Colonic mucosa (tissue), 4 donors: ENCODE data around the gene BRSK2. TPM values are rescaled to one million over a fixed set of nuclear protein-coding genes. Genes with fewer than 3 reads are reported as not detected.

Source experiments
- DNase-seq: peaks from one replicate; pipeline ENCODE4 v3.0.0-alpha.2; 2020
- H3K27ac ChIP-seq: fragments of 200-600 bp; one replicate; pipeline ENCODE4 v1.8.0; 2021
- H3K27me3 ChIP-seq: fragments of 200-600 bp; one replicate; pipeline ENCODE4 v1.8.0; 2021
- H3K36me3 ChIP-seq: fragments of 200-600 bp; one replicate; pipeline ENCODE4 v1.8.0; 2021
- H3K4me1 ChIP-seq: fragments of 200-600 bp; one replicate; pipeline ENCODE4 v1.8.0; 2021; ENCODE audit warnings: mild to moderate bottlenecking
- H3K4me3 ChIP-seq: fragments of 200-600 bp; one replicate; pipeline ENCODE4 v1.8.0; 2021
- H3K9ac ChIP-seq, 2 donors: one replicate each; pipeline ENCODE4 v1.7.0; 2013; ENCODE audit warnings: control low read depth in 2 of 2, low read depth in 2 of 2, low read length in 2 of 2
- H3K9me3 ChIP-seq: fragments of 200-600 bp; one replicate; pipeline ENCODE4 v1.8.0; 2021
- CTCF ChIP-seq: fragments of 200-600 bp; IDR thresholded peaks from one replicate; pipeline ENCODE4 v1.8.0; 2022; ENCODE audit warnings: antibody characterized with exemption, mild to moderate bottlenecking
- intact Hi-C: fragments of 100-400 bp; cut with DNase I; formaldehyde crosslinking; loops from one replicate; pipeline ENCODE4 v1.14.1; 2022
- total RNA-seq, 2 donors: library from RNA; stranded (reverse); fragmentation: NEBNext Ultra II Directional in 1 of 2; extraction: Animal tissue kit (Norgen Biotek cat#: 25700) in 1 of 2; gene quantifications; one replicate each; pipeline ENCODE4 v1.2.1, GENCODE V29; 2021
- donor health status: healthy.
- donor health status: DM: no; HTN: no; CAD: no.
- donor health status: DM: no; HTN: no; CAD: no.

Gene BRSK2
- total RNA-seq, 2 donors from 2014 or later: 0.52 to 1.2 TPM

GRCh38 chr11:1461826-1462697, 72.3 kb downstream of the BRSK2 start:
- Histone ChIP-seq H3K4me1 (no peaks in the 10 kb centered on the region), H3K36me3 (no peaks in the 10 kb centered on the region), H3K9ac (no peak overlapping the region), H3K9me3 (no peaks in the 10 kb centered on the region), H3K4me3 (no peak overlapping the region), H3K27ac (no peak overlapping the region), H3K27me3 (peaks cover 10% of the 10 kb centered on the region)
- no peak for DNase-seq
- intact Hi-C loops: no loop called here
- TF ChIP-seq CTCF: no peak

GRCh38 chr11:1462698-1462975, 72.9 kb downstream of the BRSK2 start:
- H3K27ac ChIP-seq: no peak overlapping the region
- no peak for DNase-seq
- H3K27me3 ChIP-seq: peaks cover 10% of the 10 kb centered on the region
- no peaks in the 10 kb centered on the region for H3K36me3 ChIP-seq
- no peak overlapping the region for H3K9ac ChIP-seq
- no peak overlapping the region for H3K4me3 ChIP-seq
- no peaks in the 10 kb centered on the region for H3K4me1 ChIP-seq
- intact Hi-C loops: no loop called here
- no peaks in the 10 kb centered on the region for H3K9me3 ChIP-seq
- no peak for TF ChIP-seq CTCF

- Histone ChIP-seq H3K27ac (no peak overlapping the region), H3K36me3 (no peaks in the 10 kb centered on the region), H3K9me3 (no peaks in the 10 kb centered on the region), H3K4me1 (no peaks in the 10 kb centered on the region), H3K27me3 (peaks cover 10% of the 10 kb centered on the region), H3K4me3 (no peak overlapping the region), H3K9ac (no peak overlapping the region)
- intact Hi-C loops: no loop called here
- no peak for TF ChIP-seq CTCF
- no peak for DNase-seq
These were observed 73.3 kb downstream of the BRSK2 start for GRCh38 chr11:1463056-1463455.

GRCh38 chr11:1466784-1467183, 77.0 kb downstream of the BRSK2 start:
- peaks cover 9% of the 10 kb centered on the region for H3K36me3 ChIP-seq

GRCh38 chr11:1467270-1467669, 77.5 kb downstream of the BRSK2 start:
- Histone ChIP-seq H3K27me3 (no peaks in the 10 kb centered on the region), H3K4me1 (no peaks in the 10 kb centered on the region), H3K9me3 (no peaks in the 10 kb centered on the region), H3K27ac (no peak overlapping the region), H3K36me3 (peaks cover 9% of the 10 kb centered on the region), H3K9ac (no peak overlapping the region), H3K4me3 (no peak overlapping the region)
- TF ChIP-seq CTCF: no peak
- no peak for DNase-seq
- intact Hi-C loops: no loop called here

More at GRCh38 chr11:1466784-1467183, 77.0 kb downstream of the BRSK2 start:
- Histone ChIP-seq H3K9ac (no peak overlapping the region), H3K27ac (no peak overlapping the region), H3K4me1 (no peaks in the 10 kb centered on the region), H3K9me3 (no peaks in the 10 kb centered on the region), H3K4me3 (no peak overlapping the region), H3K27me3 (no peaks in the 10 kb centered on the region)
- no peak for TF ChIP-seq CTCF
- DNase-seq: no peak
- intact Hi-C loops: no loop called here
